GM23338 (cell line): Measurements from ENCODE around the gene PRG2. TPM values are rescaled to one million over a fixed set of nuclear protein-coding genes. Genes with fewer than 3 reads are reported as not detected.

Experiments
- ATAC-seq: fragments of 200-7000 bp; cut with Tn5 transposase; 3 replicates; pipeline ENCODE4 v1.9.1; 2020
- DNase-seq: peaks from one replicate; pipeline ENCODE4 v3.0.0-alpha.2; 2015; ENCODE audit warnings: low spot score
- H2AFZ ChIP-seq: fragments of 200-600 bp; sonication (generic); 2 replicates; pipeline ENCODE4 v1.8.0; 2016; ENCODE audit warnings: antibody characterized with exemption, mild to moderate bottlenecking, moderate library complexity
- H3F3A ChIP-seq: fragments of 200-600 bp; sonication (generic); replicated peaks from 2 replicates; pipeline ENCODE4 v1.8.0; 2017; ENCODE audit warnings: antibody characterized with exemption, mixed run types, low read depth
- H3K27ac ChIP-seq: fragments of 200-600 bp; sonication (generic); 2 replicates; pipeline ENCODE4 v1.6.1; 2016; ENCODE audit warnings: low read depth
- H3K27me3 ChIP-seq: fragments of 200-600 bp; sonication (generic); 2 replicates; pipeline ENCODE4 v1.8.0; 2016; ENCODE audit warnings: mild to moderate bottlenecking, mixed run types, moderate library complexity; ENCODE audit not compliant: insufficient read depth
- H3K36me3 ChIP-seq: fragments of 200-600 bp; sonication (generic); 2 replicates; pipeline ENCODE4 v1.8.0; 2016; ENCODE audit warnings: mild to moderate bottlenecking; ENCODE audit not compliant: insufficient read depth
- H3K4me1 ChIP-seq: fragments of 200-600 bp; sonication (generic); 2 replicates; pipeline ENCODE4 v1.8.0; 2016; ENCODE audit warnings: mild to moderate bottlenecking, moderate library complexity; ENCODE audit not compliant: insufficient read depth
- H3K4me2 ChIP-seq: fragments of 200-600 bp; sonication (generic); 2 replicates; pipeline ENCODE4 v1.7.1; 2017; ENCODE audit warnings: mixed run types
- H3K4me3 ChIP-seq: fragments of 200-600 bp; sonication (generic); 2 replicates; pipeline ENCODE4 v1.6.1; 2016; ENCODE audit warnings: mixed run types
- H3K79me2 ChIP-seq: fragments of 200-600 bp; sonication (generic); replicated peaks from 2 replicates; pipeline ENCODE4 v1.8.0; 2017; ENCODE audit warnings: mild to moderate bottlenecking; ENCODE audit not compliant: insufficient read depth
- H3K9me2 ChIP-seq: fragments of 200-600 bp; sonication (generic); 2 replicates; pipeline ENCODE4 v1.8.0; 2017; ENCODE audit not compliant: insufficient read depth
- H4K20me1 ChIP-seq: fragments of 200-600 bp; sonication (generic); replicated peaks from 2 replicates; pipeline ENCODE4 v1.8.0; 2017; ENCODE audit warnings: mild to moderate bottlenecking; ENCODE audit not compliant: insufficient read depth
- H3K27ac Mint-ChIP-seq: 2 replicates; pipeline ENCODE4 v1.8.0; 2020; ENCODE audit warnings: inconsistent platforms, mild to moderate bottlenecking, moderate library complexity, mixed read lengths
- H3K27me3 Mint-ChIP-seq: 3 replicates; pipeline ENCODE4 v1.8.0; 2022; ENCODE audit warnings: low read depth, mild to moderate bottlenecking, moderate library complexity, mixed read lengths, inconsistent platforms; ENCODE audit not compliant: insufficient read depth, poor library complexity
- H3K36me3 Mint-ChIP-seq: 3 replicates; pipeline ENCODE4 v1.8.0; 2021; ENCODE audit warnings: low read depth, mild to moderate bottlenecking, inconsistent platforms, moderate library complexity, mixed read lengths
- H3K4me1 Mint-ChIP-seq: 3 replicates; pipeline ENCODE4 v1.8.0; 2020; ENCODE audit warnings: mild to moderate bottlenecking, inconsistent platforms, mixed read lengths
- H3K4me3 Mint-ChIP-seq: 3 replicates; pipeline ENCODE4 v1.8.0; 2021; ENCODE audit warnings: moderate library complexity, mild to moderate bottlenecking, inconsistent platforms, mixed read lengths
- H3K9me3 Mint-ChIP-seq: 3 replicates; pipeline ENCODE4 v1.8.0; 2020; ENCODE audit warnings: moderate library complexity, mild to moderate bottlenecking, inconsistent platforms, mixed read lengths
- CREB1 ChIP-seq: fragments of 250-450 bp; sonication (Bioruptor Pico); IDR thresholded peaks from 2 replicates; pipeline ENCODE4 v1.5.0; 2020; ENCODE audit warnings: low read depth, mild to moderate bottlenecking, moderate library complexity
- CTCF ChIP-seq, 2 experiments: fragments of 200-600 bp in 1 of 2; sonication (generic) in 1 of 2; conservative IDR thresholded peaks; 2 replicates each; pipeline versions ENCODE4 v1.5.1 to v1.6.1; 2016 to 2017; ENCODE audit warnings: antibody characterized with exemption in 2 of 2, low read depth in 2 of 2, mild to moderate bottlenecking in 2 of 2, moderate library complexity in 1 of 2
- ETS1 ChIP-seq: IDR thresholded peaks from 2 replicates; pipeline ENCODE4 v1.6.1; 2016; ENCODE audit warnings: antibody characterized with exemption
- EZH2 ChIP-seq: fragments of 200-600 bp; sonication (generic); IDR thresholded peaks from one replicate; pipeline ENCODE4 v1.8.0; 2017; ENCODE audit warnings: antibody characterized with exemption, mild to moderate bottlenecking, low read depth; ENCODE audit not compliant: unreplicated experiment
- EZH2phosphoT487 ChIP-seq: fragments of 200-600 bp; sonication (generic); IDR thresholded peaks from one replicate; pipeline ENCODE4 v1.8.1; 2018; ENCODE audit warnings: antibody characterized with exemption; ENCODE audit not compliant: unreplicated experiment
- JUNB ChIP-seq: IDR thresholded peaks from one replicate; pipeline ENCODE4 v1.6.1; 2016; ENCODE audit warnings: antibody characterized with exemption; ENCODE audit not compliant: unreplicated experiment
- NANOG ChIP-seq: IDR thresholded peaks from 2 replicates; pipeline ENCODE4 v1.6.1; 2016; ENCODE audit warnings: antibody characterized with exemption, borderline replicate concordance
- POLR2AphosphoS5 ChIP-seq: IDR thresholded peaks from 2 replicates; pipeline ENCODE4 v1.6.1; 2016; ENCODE audit warnings: antibody characterized with exemption, low read depth
- REST ChIP-seq: IDR thresholded peaks from one replicate; pipeline ENCODE4 v1.6.1; 2018; ENCODE audit warnings: antibody characterized with exemption; ENCODE audit not compliant: unreplicated experiment
- STAT1 ChIP-seq: IDR thresholded peaks from one replicate; pipeline ENCODE4 v1.6.1; 2016; ENCODE audit warnings: antibody characterized with exemption; ENCODE audit not compliant: unreplicated experiment
- ZNF114 ChIP-seq: fragments of 250-450 bp; sonication (Bioruptor Pico); IDR thresholded peaks from 2 replicates; pipeline ENCODE4 v1.5.0; 2020; ENCODE audit warnings: mild to moderate bottlenecking, moderate library complexity
- ZNF331 ChIP-seq: fragments of 250-450 bp; sonication (Bioruptor Pico); IDR thresholded peaks from 2 replicates; pipeline ENCODE4 v1.5.0; 2020; ENCODE audit warnings: low read depth, mild to moderate bottlenecking, moderate library complexity
- ZNF462 ChIP-seq: fragments of 250-450 bp; sonication (Bioruptor Pico); IDR thresholded peaks from 2 replicates; pipeline ENCODE4 v1.5.0; 2020; ENCODE audit warnings: mild to moderate bottlenecking, moderate library complexity
- polyA plus RNA-seq: library from polyadenylated mRNA; unstranded; fragments of >200 nt; fragmentation: Nextera tagmentation; extraction: Ambion mirVana; gene quantifications from 2 replicates; pipeline ENCODE4 v1.2.1, GENCODE V29; 2016
- total RNA-seq: library from RNA; depleted of rRNA; stranded (reverse); fragments of >200 nt; shearing (Covaris generic); gene quantifications from 2 replicates; pipeline ENCODE4 v1.2.3, GENCODE V29; 2014

The PRG2 gene
- total and polyA plus RNA-seq, 2 experiments from 2014 or later: not detected

GRCh38 chr11:57358991-57359390 lies 31.5 kb downstream of the PRG2 start:
- DNase-seq: no peak
- Histone ChIP-seq H4K20me1 (no peaks in the 10 kb centered on the region), H3K36me3 (no peaks in the 10 kb centered on the region), H3K27me3 (no peaks in the 10 kb centered on the region), H3K4me3 (no peak overlapping the region), H2AFZ (no peak overlapping the region), H3K79me2 (no peaks in the 10 kb centered on the region), H3K9me2 (no peaks in the 10 kb centered on the region), H3F3A (no peaks in the 10 kb centered on the region), H3K4me2 (no peak overlapping the region), H3K27ac (no peak overlapping the region), H3K4me1 (0 out of 2 replicates have a peak, but pooled peaks cover 2% of the 10 kb centered on the region)
- H3K36me3 Mint-ChIP-seq: no peaks in the 10 kb centered on the region
- no peak for TF ChIP-seq EZH2phosphoT487
- no peak for TF ChIP-seq ZNF114 (CRISPR knock-in tag)
- no peak for TF ChIP-seq ETS1
- TF ChIP-seq EZH2: no peak
- TF ChIP-seq NANOG: no peak
- no peak for TF ChIP-seq POLR2AphosphoS5
- TF ChIP-seq CTCF (conservative IDR thresholded peaks at IDR 0.05; ENCODE audit: low read depth in 2 of 2): no peak
- no peak for TF ChIP-seq REST
- no peak for TF ChIP-seq JUNB
- TF ChIP-seq ZNF331 (CRISPR knock-in tag): no peak
- no peak for TF ChIP-seq CREB1 (CRISPR knock-in tag)
- no peak for TF ChIP-seq ZNF462 (CRISPR knock-in tag)
- TF ChIP-seq STAT1: no peak
- peak; percentile 38; the same call in 2 of the 3 replicates for ATAC-seq
- no peak overlapping the region for H3K27ac Mint-ChIP-seq
- no peaks in the 10 kb centered on the region for H3K27me3 Mint-ChIP-seq
- no peak overlapping the region for H3K4me3 Mint-ChIP-seq
- H3K9me3 Mint-ChIP-seq: no peaks in the 10 kb centered on the region
- H3K4me1 Mint-ChIP-seq: peaks cover 4% of the 10 kb centered on the region; the same call in 1 of the 3 replicates
